Measurements from ENCODE around the gene DOC2B. TPM values are rescaled to one million over a fixed set of nuclear protein-coding genes. Genes with fewer than 3 reads are reported as not detected.

DOC2B gene
- total RNA-seq (2014; rRNA removed; shearing (Covaris generic)): 0.03 TPM in 1 of 2 replicates, not detected in the other

DNA sequence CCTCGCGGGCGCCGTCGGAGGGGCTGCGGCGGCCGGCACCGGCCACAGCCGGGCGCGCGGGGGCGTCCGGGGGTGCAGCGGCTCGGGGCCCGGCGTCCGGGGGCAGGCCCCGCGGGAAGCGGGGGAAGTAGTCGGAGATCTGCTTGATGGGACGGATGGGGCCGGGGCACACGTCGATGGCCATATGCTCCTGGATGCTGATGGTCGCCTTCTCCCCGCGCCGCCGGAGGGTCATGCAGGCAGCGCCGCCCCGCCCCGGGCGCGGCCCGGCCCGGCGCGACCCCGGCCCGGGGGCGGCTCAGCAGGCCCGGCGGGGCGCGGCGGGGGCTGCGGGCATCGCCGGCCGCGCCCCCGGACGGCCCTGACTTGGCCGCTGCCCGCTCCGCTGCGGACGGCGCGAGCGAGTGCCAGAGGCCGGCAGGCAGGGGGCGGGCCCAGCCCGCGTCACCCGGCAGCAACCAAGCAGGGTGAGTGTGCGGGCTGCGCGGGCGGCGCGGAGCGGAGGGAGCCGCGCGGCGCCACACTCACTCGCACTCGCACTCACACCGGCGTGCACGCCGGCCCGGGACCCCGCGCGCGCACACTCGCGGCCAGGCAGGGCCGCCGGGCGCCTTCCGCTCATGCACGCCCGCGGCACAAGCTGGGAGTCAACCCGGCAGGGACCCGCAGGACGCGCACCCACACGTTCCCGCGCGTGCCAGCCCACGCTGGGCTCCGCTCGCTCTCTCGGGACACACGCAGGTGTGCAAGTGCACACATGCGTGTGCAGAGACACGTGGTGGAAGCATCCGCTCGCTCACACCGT is at the start of gene DOC2B:
DOC2B (minus strand) TSS at position 406 of the 805 bp plus-strand sequence; CDS start at position 235, 171 bp downstream.

GRCh38 chr17:137166-137807 is 44.2 kb downstream of the DOC2B start, which contains the start of gene SCGB1C2:
TSS of gene SCGB1C2 (plus strand) at chr17:137569. CDS start at chr17:137591, 22 bp downstream.

Other genes with a start within 250 kb of the DOC2B start
- gene SCGB1C2, start 44.1 kb downstream of the DOC2B start, total RNA-seq (2014; rRNA removed; shearing (Covaris generic)): not detected in 2 replicates
- gene RPH3AL, start 171.2 kb upstream of the DOC2B start, total RNA-seq (2014; rRNA removed; shearing (Covaris generic)): 3.8 and 4.8 TPM in 2 replicates